NB4 (cell line): Measurements from ENCODE around the gene MLANA.

Experiments
- DNase-seq: peaks from one replicate; pipeline ENCODE4 v3.0.0; 2010; ENCODE audit warnings: low read depth
- H3K4me3 ChIP-seq: one replicate; pipeline ENCODE4 v1.5.1; 2011; ENCODE audit warnings: mild to moderate bottlenecking, low read depth, low read length, moderate library complexity
- MYC ChIP-seq: IDR thresholded peaks from 2 replicates; pipeline ENCODE4 v1.6.1; 2011; ENCODE audit warnings: low read depth, low read length
- POLR2A ChIP-seq: IDR thresholded peaks from 2 replicates; pipeline ENCODE4 v1.6.1; 2011; ENCODE audit warnings: mild to moderate bottlenecking; ENCODE audit not compliant: insufficient read length; ENCODE audit errors: extremely low read depth
- TF ChIP-seq, protein P1 (sequence below): IDR thresholded peaks from one replicate; pipeline ENCODE4 v1.5.1; 2012; ENCODE audit warnings: low read depth, low read length
- TF ChIP-seq, protein P2 (sequence below): IDR thresholded peaks from 2 replicates; pipeline ENCODE4 v1.6.1; 2011; ENCODE audit warnings: low read depth, low read length

MLANA gene

DNA sequence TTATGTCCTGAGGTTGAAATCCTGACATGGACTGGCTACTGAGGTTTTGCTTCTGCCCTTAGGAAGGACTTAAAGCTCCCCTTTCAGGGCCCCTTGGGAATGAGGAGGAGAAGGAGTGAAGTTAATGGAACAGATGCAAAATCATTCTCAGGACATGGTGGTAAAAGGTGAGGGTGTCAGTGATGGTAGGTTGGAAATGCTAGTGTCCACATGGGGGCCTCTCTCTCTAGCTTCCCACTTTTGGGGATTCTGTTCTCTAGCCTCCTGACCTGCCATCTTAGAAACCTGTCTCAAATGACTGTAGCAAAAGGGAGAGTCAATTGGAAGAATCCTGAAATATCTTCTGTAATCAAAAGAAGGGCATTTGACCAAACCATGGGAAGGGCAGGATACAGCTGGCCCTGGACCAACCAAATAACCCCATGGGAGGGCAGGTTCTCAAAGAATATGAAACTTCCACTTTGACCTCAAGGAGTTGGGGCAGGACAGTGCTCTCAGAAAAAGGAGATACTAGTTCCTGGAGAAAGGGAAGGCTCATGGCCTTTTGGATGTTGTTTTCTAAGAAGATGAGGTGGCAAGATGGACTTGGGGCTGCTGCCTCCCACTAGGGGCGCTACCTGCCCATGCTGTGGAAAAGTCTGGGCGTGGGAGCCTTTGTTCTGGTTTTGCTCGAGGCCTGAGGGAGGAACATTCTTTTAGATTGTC, 21.2 kb upstream of the MLANA start:
- TF ChIP-seq MYC (no peak), POLR2A (no peak)
- TF ChIP-seq, protein P1, sequence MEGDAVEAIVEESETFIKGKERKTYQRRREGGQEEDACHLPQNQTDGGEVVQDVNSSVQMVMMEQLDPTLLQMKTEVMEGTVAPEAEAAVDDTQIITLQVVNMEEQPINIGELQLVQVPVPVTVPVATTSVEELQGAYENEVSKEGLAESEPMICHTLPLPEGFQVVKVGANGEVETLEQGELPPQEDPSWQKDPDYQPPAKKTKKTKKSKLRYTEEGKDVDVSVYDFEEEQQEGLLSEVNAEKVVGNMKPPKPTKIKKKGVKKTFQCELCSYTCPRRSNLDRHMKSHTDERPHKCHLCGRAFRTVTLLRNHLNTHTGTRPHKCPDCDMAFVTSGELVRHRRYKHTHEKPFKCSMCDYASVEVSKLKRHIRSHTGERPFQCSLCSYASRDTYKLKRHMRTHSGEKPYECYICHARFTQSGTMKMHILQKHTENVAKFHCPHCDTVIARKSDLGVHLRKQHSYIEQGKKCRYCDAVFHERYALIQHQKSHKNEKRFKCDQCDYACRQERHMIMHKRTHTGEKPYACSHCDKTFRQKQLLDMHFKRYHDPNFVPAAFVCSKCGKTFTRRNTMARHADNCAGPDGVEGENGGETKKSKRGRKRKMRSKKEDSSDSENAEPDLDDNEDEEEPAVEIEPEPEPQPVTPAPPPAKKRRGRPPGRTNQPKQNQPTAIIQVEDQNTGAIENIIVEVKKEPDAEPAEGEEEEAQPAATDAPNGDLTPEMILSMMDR, result peak; percentile 82
- TF ChIP-seq, protein P2, sequence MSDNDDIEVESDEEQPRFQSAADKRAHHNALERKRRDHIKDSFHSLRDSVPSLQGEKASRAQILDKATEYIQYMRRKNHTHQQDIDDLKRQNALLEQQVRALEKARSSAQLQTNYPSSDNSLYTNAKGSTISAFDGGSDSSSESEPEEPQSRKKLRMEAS, result no peak
- H3K4me3 ChIP-seq, result no peak overlapping the region
- DNase-seq, result peak; percentile 51

DNA sequence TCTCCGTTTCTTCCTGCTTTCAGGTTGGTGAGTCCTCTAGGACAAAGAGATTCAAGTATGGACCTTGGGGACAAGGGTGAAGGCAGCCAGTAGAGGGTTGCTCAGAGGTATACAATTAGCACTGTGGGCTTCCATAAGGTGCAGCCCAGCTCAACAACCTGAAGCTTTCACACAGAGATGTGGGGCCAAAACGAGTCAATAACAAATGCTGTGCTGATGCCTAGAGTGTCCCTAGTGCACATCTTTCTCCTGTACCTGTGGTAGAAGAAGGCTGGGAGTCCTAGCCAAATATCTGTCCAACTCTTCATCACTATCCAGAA, 20.7 kb upstream of the MLANA start:
- no peak overlapping the region for H3K4me3 ChIP-seq
- TF ChIP-seq, protein P2, result no peak
- TF ChIP-seq POLR2A (no peak), MYC (no peak)
- TF ChIP-seq, protein P1, result no peak
- no peak for DNase-seq

DNA sequence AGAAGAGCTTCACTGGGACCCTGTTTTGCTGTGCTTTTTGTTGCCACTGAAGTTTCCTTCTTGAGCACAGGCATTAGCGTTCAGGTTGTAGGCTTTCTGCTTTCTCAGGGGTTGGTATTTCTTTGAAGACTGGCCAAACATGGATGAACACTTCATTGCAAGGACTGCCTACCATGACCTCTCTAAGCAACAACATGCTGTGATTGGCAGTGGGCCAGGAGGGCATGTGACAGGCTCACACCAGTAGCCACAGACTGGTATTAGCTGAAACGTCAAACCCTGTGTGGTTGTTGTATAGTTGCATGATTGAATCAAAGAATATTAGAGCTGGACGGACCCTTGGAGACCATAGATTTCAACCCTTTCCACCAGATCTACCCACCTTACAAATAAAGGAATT, 20.0 kb upstream of the MLANA start:
- H3K4me3 ChIP-seq, result no peak overlapping the region
- TF ChIP-seq POLR2A, result no peak
- no peak for TF ChIP-seq MYC
- TF ChIP-seq, protein P2, result no peak
- TF ChIP-seq, protein P1, result no peak
- no peak for DNase-seq

DNA sequence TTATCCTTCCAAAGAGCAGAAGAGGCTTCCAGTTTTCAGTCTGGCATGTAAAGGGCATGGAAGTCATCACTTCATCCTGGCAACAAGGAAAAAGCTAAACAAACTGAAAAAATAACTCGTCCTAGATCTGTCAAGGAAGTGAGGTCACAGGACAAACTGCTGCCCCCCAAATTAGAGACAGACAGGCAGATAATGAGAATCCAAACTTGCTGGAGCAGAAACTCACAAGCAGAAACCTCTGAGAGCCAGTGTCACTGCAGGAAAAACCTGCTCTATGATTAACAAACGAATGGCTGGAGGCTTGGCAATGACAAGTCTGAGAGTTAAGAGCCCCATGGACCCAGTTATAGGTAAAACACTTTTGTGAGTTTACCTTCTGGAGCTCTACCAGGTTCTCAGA, 18.9 kb upstream of the MLANA start:
- no peak for DNase-seq
- no peak overlapping the region for H3K4me3 ChIP-seq
- TF ChIP-seq MYC (no peak), POLR2A (no peak)
- TF ChIP-seq, protein P2, result no peak
- TF ChIP-seq, protein P1, result no peak

DNA sequence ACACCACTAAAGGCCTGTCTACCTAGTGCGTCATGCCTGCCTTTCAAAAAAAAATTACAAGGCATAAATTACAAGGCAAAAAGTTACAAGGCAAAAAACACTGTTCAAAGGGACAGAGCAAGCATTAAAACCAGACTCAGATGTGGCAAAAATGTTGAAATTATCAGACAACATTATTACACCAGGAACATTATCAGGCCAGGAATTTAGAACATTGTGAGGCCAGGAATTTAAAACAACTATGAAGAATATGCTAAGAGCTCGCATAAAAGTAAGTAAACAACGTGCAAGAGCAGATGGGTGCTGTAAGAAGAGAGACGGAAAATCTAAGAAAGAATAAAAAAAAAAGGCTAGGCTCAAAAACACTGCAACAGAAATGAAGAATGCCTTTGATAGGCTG, 18.2 kb upstream of the MLANA start:
- TF ChIP-seq POLR2A (no peak), MYC (no peak)
- TF ChIP-seq, protein P2, result no peak
- TF ChIP-seq, protein P1, result no peak
- no peak overlapping the region for H3K4me3 ChIP-seq
- DNase-seq, result no peak
